ENCODE measurements around the gene SH3BGR.
"Not testable (repeated sequence)": the region's sequence is repeated elsewhere in the genome, so short reads cannot be mapped to it uniquely, and the experiment has no call there.

SH3BGR gene

DNA sequence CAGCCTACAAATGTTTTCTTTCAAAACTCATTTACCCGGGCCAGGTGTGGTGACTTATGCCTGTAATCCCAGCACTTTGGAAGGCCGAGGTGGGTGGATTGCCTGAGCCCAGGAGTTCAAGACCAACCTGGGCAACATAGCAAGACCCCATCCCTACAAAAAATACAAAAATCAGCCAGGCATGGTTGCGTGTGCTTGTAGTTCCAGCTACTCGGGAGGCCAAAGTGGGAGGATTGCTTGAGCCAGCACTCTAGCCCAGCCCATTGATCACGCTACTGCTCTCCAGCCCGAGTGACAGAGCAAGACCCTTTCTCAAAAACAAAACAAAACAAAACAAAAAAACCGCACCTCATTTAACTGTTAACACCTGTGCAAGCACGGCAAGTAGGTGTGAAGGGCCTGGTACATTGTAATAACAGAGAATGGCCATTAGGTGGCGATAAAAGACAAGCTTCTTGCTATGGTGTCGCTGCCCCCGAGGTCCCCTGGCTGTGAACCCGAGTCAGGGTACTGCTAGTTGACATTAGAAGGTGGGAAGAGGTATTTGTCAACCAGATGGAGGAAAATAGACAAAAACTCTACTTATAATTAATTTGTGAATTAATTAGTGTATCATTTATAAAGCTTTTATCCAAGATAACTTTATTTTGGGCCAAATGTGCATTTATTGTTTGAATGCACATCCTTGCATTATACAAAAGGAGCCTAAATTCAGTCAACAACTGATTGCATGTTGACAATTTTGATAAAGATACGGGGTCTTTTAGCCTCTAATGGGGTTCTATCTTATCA, 66.5 kb downstream of the SH3BGR start:
- DNase-seq, result peak; percentile 62

DNA sequence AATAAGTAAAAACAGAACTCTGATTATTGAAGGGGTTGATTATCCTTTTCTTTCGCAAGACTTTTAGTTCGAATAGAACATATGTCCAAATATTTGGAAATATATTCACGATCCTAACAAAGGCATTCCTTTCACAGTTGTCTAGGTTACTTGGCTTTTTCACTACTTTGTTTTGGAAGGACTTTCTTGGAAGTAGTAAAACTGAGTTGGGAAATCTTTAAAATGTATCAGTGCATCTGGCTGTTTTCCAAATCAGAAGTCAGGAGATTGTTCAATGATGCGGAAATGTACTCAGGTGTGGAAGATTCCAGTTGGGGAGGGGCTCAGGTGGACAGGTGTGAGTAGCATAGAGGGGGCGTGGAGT, 67.1 kb downstream of the SH3BGR start:
- DNase-seq, result no peak

DNA sequence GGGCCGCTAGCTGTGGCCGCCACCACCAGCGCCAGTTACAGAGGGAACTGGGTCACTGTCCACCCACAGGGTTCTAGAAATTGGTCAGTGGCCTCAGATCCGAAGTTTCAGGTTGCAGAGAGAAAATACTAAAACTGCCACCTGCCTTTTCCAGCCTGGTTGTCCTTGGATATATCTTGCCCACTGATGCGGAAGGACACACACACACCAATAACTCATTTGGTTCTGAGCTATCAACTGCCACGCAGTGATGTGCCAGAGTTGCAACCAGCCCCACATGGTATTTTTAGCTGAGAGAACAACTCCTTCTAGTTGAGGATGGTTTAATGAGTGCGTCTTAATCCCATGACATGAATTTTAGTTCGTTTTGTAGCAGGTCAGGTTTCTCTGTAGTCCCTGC, 68.1 kb downstream of the SH3BGR start:
- DNase-seq, result no peak

DNA sequence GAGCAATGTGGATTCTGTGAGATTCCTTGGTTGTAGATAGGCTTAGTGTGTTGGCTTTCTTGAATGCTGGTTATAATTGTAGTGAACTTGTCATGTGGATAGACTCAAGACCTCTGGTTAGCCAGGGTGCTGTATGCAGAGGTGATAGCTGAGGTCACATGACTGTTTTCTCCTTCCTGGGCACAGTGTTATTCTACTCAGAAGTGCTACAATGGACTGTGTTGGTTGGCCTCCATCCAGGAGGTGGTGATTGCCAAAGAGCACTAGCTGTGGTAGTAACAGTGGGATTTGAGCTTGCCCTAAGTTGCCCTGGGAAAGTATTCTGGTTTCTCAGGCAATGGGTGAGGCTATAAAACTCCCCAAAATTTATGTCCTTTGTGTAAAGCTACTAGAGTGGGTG, 71.6 kb downstream of the SH3BGR start:
- no peak for DNase-seq

DNA sequence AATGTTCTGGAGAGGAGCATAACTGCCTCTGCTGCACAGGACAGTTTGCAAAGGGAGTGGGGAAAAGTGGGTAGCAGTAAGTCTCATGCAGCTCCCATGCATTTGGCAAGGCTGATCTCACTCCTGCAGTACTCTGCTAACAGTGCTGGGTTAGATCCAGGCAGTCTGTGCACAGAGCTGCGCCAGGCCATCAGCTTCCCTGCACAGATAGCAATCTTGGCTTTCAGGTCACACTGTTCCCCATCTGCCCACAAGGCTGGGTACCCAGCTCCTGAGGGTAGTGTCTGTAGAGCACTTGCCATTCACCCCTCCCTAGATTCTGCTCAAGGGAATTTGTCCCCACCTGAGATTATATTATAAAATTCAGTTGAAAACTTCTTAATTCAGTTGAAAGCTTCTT, 72.1 kb downstream of the SH3BGR start:
- DNase-seq, result no peak

DNA sequence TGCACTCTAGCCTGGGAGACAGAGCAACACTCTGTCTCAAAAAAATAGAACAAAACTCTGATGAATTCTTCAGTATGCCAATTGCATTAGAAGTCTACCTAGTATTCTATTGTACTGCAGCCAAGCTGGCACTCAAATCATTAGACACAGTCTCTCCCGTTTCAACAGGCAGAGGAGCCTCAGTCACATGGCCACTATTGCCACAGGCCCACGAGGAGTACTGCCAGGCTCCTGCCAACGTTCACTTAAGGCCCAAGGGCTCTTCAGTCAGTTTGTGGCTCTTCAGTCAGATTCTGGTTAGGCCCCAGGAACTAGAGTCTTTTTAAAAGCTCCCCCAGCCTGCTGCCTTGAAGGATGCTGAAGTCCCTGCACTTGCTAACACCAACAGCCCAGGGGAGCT, 73.4 kb downstream of the SH3BGR start:
- no peak for DNase-seq

DNA sequence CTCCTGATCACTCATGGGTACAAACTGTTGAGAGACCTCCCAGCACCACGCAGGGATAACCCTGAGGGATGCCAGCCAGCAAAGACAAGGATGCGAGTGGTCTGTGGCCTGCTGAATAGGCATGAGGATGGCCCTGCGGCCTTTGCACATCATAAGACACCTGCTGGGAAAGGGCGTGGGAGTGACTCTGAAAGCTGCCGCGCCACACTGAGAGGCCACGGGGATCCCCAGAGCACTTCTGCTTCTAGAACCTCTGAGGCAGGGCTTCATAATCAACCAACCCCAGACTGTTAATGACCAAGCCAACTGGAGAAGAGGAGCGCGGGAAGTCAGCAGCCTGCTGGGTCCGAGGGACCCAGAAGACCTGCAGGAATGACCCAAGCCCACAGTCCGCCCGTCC, 73.8 kb downstream of the SH3BGR start:
- no peak for DNase-seq

DNA sequence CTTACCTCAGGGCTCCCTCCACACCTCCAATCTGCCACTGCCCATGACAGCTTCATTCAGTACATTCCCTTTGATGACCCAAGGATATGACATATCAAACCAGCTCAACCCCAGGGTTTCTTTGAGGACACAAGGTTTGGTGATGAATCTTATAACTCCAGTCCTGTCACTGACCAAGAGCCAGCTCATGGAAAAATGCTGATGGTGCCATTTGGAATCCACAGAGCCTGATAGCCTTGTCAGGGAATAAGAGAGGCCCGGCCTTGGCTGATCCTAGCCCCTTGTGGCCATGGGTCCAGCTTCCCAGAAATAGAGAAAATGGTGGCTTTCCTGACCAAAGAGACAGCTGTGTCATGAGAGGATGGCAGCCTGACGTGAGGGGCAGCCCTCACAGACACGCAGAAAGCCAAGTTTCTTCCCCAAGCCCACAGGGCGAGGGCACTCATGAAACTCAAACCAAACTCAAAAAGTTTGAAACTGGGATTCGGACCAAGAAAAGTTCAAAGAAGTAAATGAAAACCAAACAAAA, 75.4 kb downstream of the SH3BGR start:
- no peak for DNase-seq

DNA sequence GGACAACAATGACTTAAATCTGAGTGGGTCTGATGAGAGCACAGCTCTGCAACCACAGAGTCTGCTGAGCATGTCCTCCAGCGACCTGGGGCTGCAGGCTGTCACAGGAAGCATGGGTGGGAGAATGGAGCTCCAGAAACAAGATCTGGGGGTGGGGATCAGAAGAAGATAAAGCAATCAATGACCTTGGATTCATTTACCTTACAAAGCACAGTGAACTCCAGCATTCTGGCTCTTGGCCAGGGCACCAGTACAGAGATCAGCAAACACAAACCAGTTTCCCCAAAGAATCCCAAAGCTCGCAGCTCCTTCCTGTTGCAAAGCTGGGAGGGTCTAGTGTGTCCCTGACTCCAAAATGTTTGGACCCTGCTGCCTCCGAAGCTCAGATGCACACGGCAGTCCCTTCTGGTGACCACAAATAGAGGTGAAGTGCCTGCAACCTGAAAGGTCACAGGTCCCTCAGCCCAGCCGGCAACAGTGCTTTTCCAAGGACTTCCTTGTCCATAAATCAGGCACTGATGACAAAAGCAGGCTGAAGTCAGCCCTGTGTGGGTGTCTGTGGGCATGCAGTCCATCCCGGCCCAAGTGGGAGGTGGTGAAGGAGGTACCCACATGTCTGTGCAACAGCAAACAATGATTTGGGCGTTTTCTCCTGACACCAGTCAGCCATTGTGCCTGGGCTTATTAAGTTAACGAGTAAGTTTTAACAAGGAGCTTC, 76.1 kb downstream of the SH3BGR start:
- no peak for DNase-seq

DNA sequence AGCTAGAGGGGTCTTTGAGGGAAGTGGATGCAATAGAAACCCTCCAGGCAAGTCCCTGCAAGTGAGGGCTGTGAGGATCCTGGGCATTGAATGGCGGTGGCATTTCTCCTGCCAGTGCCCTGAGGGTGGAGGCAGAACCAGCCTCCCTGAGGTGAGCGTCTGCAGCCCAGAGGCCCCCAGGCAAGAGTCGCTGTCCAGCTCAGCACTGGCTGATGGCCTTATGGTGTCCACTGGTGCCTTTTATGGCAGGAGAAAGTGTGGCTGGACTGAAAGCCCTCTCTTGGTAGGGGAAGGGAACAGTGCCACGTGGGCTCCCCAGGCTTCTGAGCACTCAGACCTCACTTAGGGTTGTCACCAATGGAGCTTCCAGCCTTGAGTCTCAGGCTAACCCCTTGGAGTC, 77.3 kb downstream of the SH3BGR start:
- DNase-seq, result no peak

DNA sequence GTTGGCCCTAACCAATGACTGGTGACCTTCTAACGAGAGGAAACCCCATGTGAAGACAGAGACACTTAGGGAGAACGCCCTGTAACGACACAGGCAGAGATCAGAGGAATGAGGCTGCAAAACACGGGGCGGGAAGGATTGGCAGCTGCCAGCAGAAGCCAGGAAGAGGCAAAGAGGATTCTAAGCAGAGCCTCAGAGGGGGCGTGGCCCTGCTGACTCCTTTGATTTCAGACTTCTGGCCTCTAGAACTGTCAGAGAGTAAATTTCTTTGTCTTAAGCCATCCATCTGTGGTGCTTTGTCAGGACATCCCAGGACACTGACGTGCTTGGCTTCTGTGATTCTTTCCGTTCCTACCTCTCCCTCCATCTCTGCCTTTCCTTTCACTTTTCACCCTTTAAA, 79.3 kb downstream of the SH3BGR start:
- peak; percentile 28 for DNase-seq

DNA sequence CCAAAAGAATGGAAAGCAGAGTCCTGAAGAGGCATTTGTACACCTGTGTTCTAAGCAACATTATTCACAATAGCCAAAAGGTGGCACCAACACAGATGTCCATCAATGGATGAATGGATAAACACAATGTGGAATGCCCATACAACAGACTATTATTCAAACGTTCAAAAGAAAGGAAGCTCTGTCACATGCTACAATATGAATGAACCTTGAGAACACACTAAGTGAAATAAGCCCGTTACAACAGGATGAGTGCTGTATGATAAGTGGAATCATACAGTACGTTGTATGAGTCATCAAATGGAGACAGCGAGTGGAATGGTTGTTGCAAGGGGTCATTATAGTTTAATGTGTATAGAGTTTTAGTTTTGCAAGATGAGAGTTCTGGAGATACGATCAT, 80.1 kb downstream of the SH3BGR start:
- DNase-seq, result no peak

DNA sequence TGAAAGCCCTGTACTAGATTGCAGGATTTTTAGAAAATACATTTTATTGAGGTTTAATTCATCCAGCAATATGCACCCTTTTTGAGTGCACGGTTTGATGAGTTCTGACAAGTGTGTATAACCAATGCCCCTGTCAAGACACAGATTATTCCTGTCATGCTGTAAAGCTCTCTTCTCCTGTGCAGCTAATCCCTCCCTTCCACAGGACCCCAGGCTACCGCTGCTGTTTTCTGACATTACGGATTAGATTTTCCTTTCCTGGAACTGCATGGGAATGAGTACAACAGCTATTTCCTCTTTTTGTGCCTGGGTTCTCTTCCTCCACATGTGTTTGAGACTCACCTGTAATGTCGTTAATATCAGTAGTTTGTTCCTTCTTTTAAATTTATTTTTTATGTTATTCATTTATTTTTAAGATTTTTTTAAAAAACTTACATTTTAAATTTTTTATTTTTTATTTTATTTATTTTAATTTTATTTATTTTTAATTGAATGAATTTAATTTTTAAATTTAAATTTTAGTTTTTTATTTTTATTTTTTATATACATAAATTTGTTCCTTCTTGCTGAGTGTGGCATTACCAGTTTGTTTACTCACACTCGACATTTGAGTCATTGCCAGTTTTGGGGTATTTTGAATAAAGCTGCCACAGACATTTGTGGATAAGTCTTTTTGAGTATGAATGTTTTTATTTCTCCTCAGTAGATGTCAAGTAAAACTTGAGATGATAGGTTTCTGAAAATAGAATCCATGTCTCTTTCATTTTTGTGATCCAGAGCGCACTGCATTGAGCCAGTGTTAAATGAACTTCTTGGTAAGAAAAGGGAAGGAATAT, 82.0 kb downstream of the SH3BGR start:
- DNase-seq, result no peak

DNA sequence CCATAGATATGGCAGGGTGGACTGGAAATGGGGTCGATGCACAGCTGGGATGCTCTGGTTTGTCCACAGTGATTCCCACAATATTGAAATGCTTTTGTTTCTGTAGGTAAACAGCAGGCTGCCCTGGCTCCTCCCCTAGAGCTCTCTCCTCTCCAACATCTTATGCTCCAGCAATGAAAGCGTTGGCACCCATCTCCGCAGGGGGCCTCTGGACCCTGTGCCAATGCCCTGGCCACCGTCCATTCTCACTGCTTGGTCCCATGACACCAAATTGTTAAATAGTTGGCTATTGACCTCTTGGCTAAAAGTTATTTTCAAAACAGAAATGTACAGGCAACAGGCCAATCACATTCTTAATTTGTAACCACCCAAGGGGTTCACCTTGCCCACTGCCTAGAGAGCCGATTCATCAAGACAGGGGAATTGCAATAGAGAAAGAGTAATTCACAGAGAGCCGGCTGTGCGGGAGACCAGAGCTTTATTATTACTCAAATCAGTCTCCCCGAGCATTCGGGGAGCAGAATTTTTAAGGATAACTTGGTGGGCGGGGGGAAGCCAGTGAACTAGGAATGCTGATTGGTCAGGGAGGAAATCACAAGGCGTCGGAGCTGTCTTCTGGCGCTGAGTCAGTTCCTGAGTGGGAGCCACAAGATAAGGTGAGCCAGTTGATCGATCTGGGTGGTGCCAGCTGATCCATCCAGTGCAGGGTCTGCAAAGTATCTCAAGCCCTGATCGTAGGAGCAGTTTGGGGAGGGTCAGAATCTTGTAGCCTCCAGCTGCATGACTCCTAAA, 84.1 kb downstream of the SH3BGR start:
- no peak for DNase-seq

DNA sequence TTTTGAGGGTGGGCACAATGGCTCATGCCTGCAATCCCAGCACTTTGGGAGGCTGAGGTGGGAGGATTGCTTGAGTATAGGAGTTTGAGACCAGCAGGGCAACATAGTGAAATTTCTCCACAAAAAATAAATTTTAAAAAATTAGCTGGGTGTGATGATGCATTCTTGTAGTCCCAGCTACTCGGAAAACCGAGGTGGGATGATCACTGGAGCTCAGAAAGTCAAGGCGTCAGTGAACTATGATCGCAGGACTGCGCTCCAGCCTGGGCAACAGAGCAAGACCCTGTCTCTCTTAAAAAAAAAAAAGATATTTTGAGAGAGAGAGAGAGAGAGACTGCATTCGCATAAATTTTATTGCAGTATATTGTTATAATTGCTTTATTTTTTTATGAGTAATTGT, 85.1 kb downstream of the SH3BGR start:
- no peak for DNase-seq

DNA sequence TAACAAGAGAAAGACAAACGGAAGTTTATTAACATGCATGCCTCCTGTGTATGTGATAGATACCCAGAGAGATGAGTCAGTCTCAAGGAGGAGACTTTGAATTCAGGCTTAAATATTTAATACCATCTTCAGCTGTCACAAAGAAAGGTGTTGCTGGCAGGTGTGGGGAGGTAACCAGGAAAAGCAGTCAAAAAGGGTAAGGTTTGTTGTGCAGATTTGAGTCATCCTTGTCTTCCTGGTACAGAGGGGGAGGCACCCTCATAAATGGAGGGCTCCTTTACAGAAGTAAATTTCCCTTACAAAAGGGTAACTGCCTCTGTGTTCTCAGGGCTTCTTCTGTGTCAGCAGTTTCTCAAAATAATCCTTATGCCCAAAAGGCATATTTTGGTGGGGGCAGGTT, 85.8 kb downstream of the SH3BGR start:
- DNase-seq, result no peak

DNA sequence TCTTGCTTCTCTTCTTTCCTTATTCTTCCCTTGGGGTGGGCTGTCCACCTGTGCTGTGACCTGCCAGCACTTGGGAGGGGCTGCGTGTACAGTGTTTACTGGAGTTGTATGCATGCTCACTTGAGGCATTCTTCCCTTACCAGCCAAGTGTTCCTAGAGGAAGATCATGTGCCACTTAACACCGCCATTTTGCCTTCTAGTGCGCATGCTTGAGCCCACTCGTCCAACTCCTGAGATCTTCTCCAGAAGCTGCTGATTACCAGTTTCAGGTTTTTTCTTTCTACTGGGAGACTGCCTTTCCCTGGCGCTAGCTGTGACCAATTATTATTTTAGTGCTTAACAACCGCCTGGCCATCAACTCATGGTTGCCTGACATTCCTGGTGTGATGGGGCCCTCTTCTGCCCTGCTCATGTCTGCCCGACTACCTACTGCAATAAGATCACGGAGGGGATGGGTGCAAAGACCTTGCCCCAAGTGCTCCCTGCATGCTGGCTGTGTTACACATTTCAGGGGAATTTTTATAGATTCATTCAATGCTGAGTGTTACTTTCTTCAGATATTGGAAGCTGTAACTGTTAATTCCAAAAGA, 86.8 kb downstream of the SH3BGR start:
- DNase-seq, result no peak

DNA sequence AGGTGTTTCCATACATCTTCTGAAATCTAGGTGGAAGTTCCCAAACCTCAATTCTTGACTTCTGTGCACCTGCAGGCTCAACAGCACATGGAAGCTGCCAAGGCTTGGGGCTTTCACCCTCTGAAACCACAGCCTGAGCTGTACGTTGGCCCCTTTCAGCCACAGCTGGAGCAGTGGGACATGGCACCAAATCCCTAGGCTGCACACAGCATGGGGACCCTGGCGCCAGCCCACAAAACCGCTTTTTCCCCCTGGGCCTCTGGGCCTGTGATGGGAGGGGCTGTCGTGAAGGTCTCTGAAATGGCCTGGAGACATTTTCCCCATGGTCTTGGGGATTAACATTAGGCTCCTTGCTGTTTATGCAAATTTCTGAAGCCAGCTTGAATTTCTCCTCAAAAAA, 88.6 kb downstream of the SH3BGR start:
- DNase-seq, result not testable (repeated sequence)

DNA sequence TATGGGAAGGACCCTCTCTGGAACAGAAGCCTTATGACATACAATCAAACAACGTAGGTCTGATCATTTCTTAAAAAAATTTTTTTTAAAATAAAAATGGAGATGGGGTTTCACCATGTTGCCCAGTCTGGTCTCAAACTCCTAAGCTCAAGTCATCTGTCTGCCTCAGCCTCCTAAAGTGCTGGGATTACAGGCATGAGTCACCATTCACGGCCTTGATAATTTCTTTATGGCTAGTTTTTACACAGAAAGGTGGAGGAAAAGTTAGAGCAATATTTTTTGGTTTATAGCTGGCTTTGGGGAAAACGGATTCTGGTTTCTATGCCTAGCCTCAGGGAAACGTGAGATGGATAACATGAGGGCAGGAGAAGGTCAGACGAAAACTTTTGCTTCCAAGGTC, 91.0 kb downstream of the SH3BGR start:
- DNase-seq, result no peak

DNA sequence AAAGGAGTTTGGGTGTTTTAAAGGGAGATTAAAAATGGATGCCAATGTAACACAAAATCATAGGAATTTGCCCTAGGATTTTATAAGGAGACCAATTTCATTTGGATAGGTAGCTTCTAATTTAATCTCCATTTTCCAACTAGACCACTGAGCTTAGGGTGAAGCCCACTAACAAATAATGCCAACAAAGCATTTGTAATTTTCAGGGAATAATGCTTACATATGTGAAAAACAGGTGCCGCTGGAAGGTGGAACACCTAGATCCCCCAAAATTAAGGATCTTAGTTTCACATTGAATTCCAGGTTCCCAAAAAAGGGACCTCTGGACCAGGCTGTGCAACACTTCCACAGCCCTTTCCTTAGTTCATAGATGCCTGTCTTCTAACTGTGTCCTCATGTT, 94.8 kb downstream of the SH3BGR start:
- no peak for DNase-seq

DNA sequence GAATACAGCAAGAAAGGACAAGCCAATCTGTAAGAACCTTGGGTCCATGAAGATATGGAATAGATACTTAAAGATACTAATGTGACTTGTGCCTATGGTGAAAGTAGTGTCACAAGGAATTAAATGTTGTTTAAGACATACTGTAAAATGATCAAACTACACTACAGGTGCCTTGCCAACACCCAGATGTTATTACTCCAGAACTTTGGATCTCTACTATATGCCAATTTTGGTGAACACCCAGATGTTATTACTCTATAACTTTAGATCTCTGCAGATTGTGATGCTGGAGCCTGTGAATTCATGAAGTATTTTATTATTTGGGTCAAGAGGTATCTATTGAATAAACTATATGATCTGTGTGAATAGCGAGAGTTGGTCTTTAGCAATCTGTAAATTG, 101.1 kb downstream of the SH3BGR start:
- no peak for DNase-seq

DNA sequence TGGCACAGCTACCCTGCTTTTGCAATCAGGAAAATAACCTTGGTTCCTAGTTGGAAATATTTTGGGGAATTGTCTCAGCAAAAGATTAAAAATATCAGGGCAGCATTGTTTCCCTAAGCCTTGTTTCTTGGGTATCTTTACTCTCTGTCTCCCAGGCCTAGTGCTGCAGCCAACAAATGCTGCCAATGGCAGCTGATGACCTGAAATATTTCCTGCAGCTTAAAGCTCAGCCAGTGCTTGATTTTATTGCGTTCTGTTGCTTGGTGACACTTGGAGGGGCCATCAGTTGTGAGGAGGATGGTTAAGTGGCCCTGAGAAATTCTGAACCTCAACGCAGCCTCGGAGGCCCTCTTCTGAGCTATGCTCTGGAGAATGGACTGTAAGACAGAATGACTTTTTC, 101.6 kb downstream of the SH3BGR start:
- no peak for DNase-seq

Measured in NCI-H2227 treated with DMSO at 0.1 percent for 48 hours (cell line).